ENCODE results near the gene SINHCAF. TPM values are rescaled to one million over a fixed set of nuclear protein-coding genes. Genes with fewer than 3 reads are reported as not detected.

SINHCAF gene
- total RNA-seq, 1 experiment from 2014 or later, result 139 TPM

DNA sequence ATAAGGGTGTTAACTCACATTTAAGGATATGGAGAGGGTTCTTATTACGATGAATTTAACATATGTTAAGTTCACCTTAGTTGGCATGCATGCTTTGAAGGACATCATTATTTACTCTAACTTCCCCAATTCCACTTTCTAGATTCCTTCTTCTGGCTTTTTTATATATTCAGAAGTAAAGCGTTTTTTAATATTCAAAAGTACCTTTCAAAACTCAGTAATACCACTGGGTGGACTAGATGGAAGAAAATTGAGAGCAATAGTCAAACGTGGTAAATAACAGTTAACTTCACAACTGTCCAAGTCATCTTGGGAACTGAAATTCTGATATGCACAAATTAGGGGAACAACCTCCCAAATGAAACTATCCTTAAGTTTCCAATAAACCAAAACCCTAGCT is 9.1 kb downstream of the SINHCAF start:
- CTCF ChIA-PET, result interaction anchor here (0.6 to 1.6 kb wide), 5 partner anchors 9 to 689 kb away, joined by 3 to 6 read pairs (median 3); partner anchors contain the start of gene SINHCAF

GRCh38 chr12:31315784-31316465 is 10.0 kb downstream of the SINHCAF start:
- POLR2A ChIA-PET, result interaction anchor here (0.6 to 3.1 kb wide), 5 partner anchors 10 to 1690 kb away, joined by 3 to 24 read pairs (median 4); partner anchors contain the start of gene SINHCAF

More for the DNA sequence above, 9.1 kb downstream of the SINHCAF start:
- no peak for TF ChIP-seq CTCF (IDR thresholded peaks at IDR 0.05; ENCODE audit: unreplicated experiment)
- BruUV-seq (replicated peaks), result no TSS peak
- H3K4me3 Mint-ChIP-seq (ENCODE audit: unreplicated experiment), result peak overlapping the region; percentile 71
- no peak for DNase-seq (ENCODE audit: unreplicated experiment)
- H3K36me3 Mint-ChIP-seq (ENCODE audit: insufficient read depth, unreplicated experiment), result peaks cover 17% of the 10 kb centered on the region
- no peaks in the 10 kb centered on the region for H3K9me3 Mint-ChIP-seq (ENCODE audit: unreplicated experiment)
- intact Hi-C loops (cut with micrococcal nuclease), result no loop called here
- H3K27ac Mint-ChIP-seq (ENCODE audit: low read depth, unreplicated experiment), result peak overlapping the region; percentile 90
- H3K4me1 Mint-ChIP-seq (ENCODE audit: insufficient read depth, unreplicated experiment), result peaks cover 40% of the 10 kb centered on the region
- H3K27me3 Mint-ChIP-seq (ENCODE audit: insufficient read depth, unreplicated experiment), result no peaks in the 10 kb centered on the region
- POLR2A ChIA-PET, result interaction anchor here (0.6 to 3.1 kb wide), 7 partner anchors 9 to 328 kb away, joined by 3 to 24 read pairs (median 4); partner anchors contain the start of genes DENND5B and SINHCAF

DNA sequence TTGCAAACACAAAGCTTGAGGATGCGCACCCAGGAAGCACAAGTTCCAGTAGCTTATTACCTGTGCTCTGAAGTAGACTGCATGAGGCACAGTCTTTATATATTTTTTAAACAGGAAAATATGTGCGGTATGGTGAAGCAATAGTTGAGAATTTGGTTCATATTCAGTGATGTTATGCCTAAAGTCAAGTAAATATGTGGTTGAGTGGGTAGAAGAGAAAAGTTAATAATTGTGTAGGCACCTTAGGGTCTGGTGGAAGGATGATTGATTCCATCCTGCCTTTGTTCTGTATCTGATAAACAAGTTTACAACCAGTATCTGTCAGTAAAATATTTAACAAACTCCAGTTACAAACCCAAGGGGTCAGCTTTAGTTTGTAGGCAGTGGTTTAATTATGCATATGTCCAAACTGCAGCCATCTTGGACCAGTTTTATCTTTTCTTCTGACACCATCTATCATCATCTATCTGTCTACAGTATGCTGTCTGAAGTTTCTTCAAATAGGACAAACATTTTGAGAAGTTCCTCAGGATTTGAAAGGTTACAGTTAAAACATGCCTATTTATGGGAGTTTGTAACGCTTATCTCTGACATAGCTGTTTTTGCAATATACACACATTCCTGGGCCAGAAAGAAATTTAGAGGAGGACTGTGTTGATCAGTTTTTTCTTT is 10.8 kb downstream of the SINHCAF start:
- intact Hi-C loops (cut with micrococcal nuclease), result no loop called here
- POLR2A ChIA-PET, result interaction anchor here (1.3 to 3.1 kb wide), 5 partner anchors 9 to 25 kb away, joined by 4 to 24 read pairs (median 6); partner anchors contain the start of gene SINHCAF
- Mint-ChIP-seq H3K4me3 (ENCODE audit: unreplicated experiment) (no peak overlapping the region), H3K27ac (ENCODE audit: low read depth, unreplicated experiment) (peak overlapping the region; percentile 62), H3K27me3 (ENCODE audit: insufficient read depth, unreplicated experiment) (no peaks in the 10 kb centered on the region), H3K4me1 (ENCODE audit: insufficient read depth, unreplicated experiment) (peaks cover 23% of the 10 kb centered on the region), H3K36me3 (ENCODE audit: insufficient read depth, unreplicated experiment) (peaks cover 33% of the 10 kb centered on the region), H3K9me3 (ENCODE audit: unreplicated experiment) (no peaks in the 10 kb centered on the region)
- no peak for DNase-seq (ENCODE audit: unreplicated experiment)
- no TSS peak for BruUV-seq (replicated peaks)
- no peak for TF ChIP-seq CTCF (IDR thresholded peaks at IDR 0.05; ENCODE audit: unreplicated experiment)
- CTCF ChIA-PET, result interaction anchor here (1.0 kb wide), 1 partner anchor 11 kb away, joined by 5 read pairs; the partner anchor contains the start of gene SINHCAF

More at GRCh38 chr12:31315784-31316465, 10.0 kb downstream of the SINHCAF start:
- no peaks in the 10 kb centered on the region for H3K27me3 Mint-ChIP-seq (ENCODE audit: insufficient read depth, unreplicated experiment)
- intact Hi-C loops (cut with micrococcal nuclease), result no loop called here
- DNase-seq (ENCODE audit: unreplicated experiment), result no peak
- peaks cover 26% of the 10 kb centered on the region for H3K36me3 Mint-ChIP-seq (ENCODE audit: insufficient read depth, unreplicated experiment)
- H3K27ac Mint-ChIP-seq (ENCODE audit: low read depth, unreplicated experiment), result peak overlapping the region; percentile 62
- peaks cover 30% of the 10 kb centered on the region for H3K4me1 Mint-ChIP-seq (ENCODE audit: insufficient read depth, unreplicated experiment)
- BruUV-seq (replicated peaks), result no TSS peak
- no peaks in the 10 kb centered on the region for H3K9me3 Mint-ChIP-seq (ENCODE audit: unreplicated experiment)
- no peak for TF ChIP-seq CTCF (IDR thresholded peaks at IDR 0.05; ENCODE audit: unreplicated experiment)
- H3K4me3 Mint-ChIP-seq (ENCODE audit: unreplicated experiment), result no peak overlapping the region
- CTCF ChIA-PET, result interaction anchor here (0.6 to 1.6 kb wide), 2 partner anchors 8 to 42 kb away, joined by 3 to 4 read pairs; no protein-coding TSS in a partner anchor

GRCh38 chr12:31312431-31312830 is 13.5 kb downstream of the SINHCAF start:
- CTCF ChIA-PET, result interaction anchor here (1.7 kb wide), 1 partner anchor 40 kb away, joined by 6 read pairs; no protein-coding TSS in a partner anchor
- Mint-ChIP-seq H3K27ac (ENCODE audit: low read depth, unreplicated experiment) (no peak overlapping the region), H3K27me3 (ENCODE audit: insufficient read depth, unreplicated experiment) (no peaks in the 10 kb centered on the region)

More at GRCh38 chr12:31312431-31312830, 13.5 kb downstream of the SINHCAF start:
- no peak for DNase-seq (ENCODE audit: unreplicated experiment)
- Mint-ChIP-seq H3K4me1 (ENCODE audit: insufficient read depth, unreplicated experiment) (peaks cover 10% of the 10 kb centered on the region), H3K4me3 (ENCODE audit: unreplicated experiment) (no peak overlapping the region), H3K36me3 (ENCODE audit: insufficient read depth, unreplicated experiment) (peaks cover 26% of the 10 kb centered on the region), H3K9me3 (ENCODE audit: unreplicated experiment) (no peaks in the 10 kb centered on the region)
- intact Hi-C loops (cut with micrococcal nuclease), result no loop called here
- no peak for TF ChIP-seq CTCF (IDR thresholded peaks at IDR 0.05; ENCODE audit: unreplicated experiment)
- BruUV-seq (replicated peaks), result no TSS peak
- POLR2A ChIA-PET, result no interaction called here
